GM12891 (cell line): ENCODE data around the gene ZBTB24.

ENCODE experiments used
- PAX5 ChIP-seq: IDR thresholded peaks from 2 replicates; pipeline ENCODE4 v1.6.1; 2011; ENCODE audit warnings: low read length, moderate library complexity, mild to moderate bottlenecking; ENCODE audit not compliant: insufficient read depth, severe bottlenecking
- POLR2A ChIP-seq: IDR thresholded peaks from 2 replicates; pipeline ENCODE4 v1.6.1; 2011; ENCODE audit warnings: low read depth, low read length, control low read depth
- POLR2AphosphoS5 ChIP-seq: IDR thresholded peaks from 2 replicates; pipeline ENCODE4 v1.6.1; 2011; ENCODE audit warnings: low read depth, low read length, control low read depth
- SPI1 ChIP-seq: IDR thresholded peaks from 2 replicates; pipeline ENCODE4 v1.6.1; 2011; ENCODE audit warnings: low read depth, low read length, control low read depth
- TAF1 ChIP-seq: IDR thresholded peaks from 2 replicates; pipeline ENCODE4 v1.6.1; 2011; ENCODE audit warnings: low read depth, low read length, control low read depth

DNA sequence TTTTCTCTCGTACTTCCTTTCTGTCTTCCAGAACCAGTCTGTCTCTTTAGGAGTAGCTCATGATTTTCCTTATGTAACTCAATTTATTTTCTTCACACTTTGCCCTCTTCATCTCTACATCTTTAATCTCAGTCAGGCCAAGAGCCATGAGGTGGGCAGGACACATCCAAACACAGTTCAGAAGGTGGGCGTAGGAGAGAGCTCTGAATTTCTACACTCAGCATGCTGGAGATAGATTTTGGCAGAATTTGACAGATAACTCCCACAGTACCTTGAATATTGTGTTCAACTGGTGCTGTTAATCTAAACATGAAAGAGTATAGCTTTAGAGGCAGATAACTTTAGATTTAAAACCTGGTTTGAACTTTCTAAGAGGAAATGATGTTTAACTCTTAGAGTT lies 23.8 kb upstream of the ZBTB24 start:
- TF ChIP-seq POLR2AphosphoS5 (no peak), POLR2A (no peak), TAF1 (no peak), SPI1 (no peak), PAX5 (no peak)
